ENCODE data around the gene HPS4. TPM values are rescaled to one million over a fixed set of nuclear protein-coding genes. Genes with fewer than 3 reads are reported as not detected.

The HPS4 gene
- polyA plus RNA-seq, 2 of the 4 experiments (the other 2 are of a cell fraction) = 12.7 to 30.2 TPM

- Histone ChIP-seq H3K9me3 (no peaks in the 10 kb centered on the region), H3K4me3 (no peak overlapping the region), H3K4me1 (no peaks in the 10 kb centered on the region), H3K4me2 (no peak overlapping the region), H3K27ac (no peak overlapping the region)
- 31% methylated on average over 3 of the region's 3 CpGs for WGBS (ENCODE audit: missing lambda C conversion rate)
- ATAC-seq = peak; percentile 89 to 97
- POLR2A ChIA-PET = no interaction called here
- CTCF ChIA-PET = interaction anchor here (0.9 to 6.3 kb wide), 28 partner anchors 9 to 204 kb away, joined by 3 to 85 read pairs (median 9); partner anchors contain the start of genes HPS4 and SRRD
- peak; percentile 32 to 46 for DNase-seq (ENCODE audit: low read depth in 1 of 2, low spot score in 1 of 2)
- FAIRE-seq = no peak
- TF ChIP-seq KDM5A (IDR thresholded peaks at IDR 0.05) (no peak), KDM1A (IDR thresholded peaks at IDR 0.05; ENCODE audit: low read depth) (no peak), HDAC2 (IDR thresholded peaks at IDR 0.05) (no peak), ZSCAN20 (CRISPR knock-in tag; IDR thresholded peaks at IDR 0.05) (no peak), MYC (IDR thresholded peaks at IDR 0.05; ENCODE audit: borderline replicate concordance, low read length) (no peak), SMC3 (IDR thresholded peaks at IDR 0.05) (peak; percentile 64), EHF (CRISPR knock-in tag; IDR thresholded peaks at IDR 0.05) (no peak), FOSL2 (IDR thresholded peaks at IDR 0.05) (no peak), FOSL2 (CRISPR knock-in tag; IDR thresholded peaks at IDR 0.05) (no peak), E2F6 (IDR thresholded peaks at IDR 0.05; ENCODE audit: borderline replicate concordance, low read depth) (no peak), MAZ (IDR thresholded peaks at IDR 0.05; ENCODE audit: borderline replicate concordance, low read depth, low read length) (no peak), EHMT2 (IDR thresholded peaks at IDR 0.05; ENCODE audit: low read depth) (no peak), HOXB13 (CRISPR knock-in tag; IDR thresholded peaks at IDR 0.05; ENCODE audit: low read depth) (no peak), CHD4 (IDR thresholded peaks at IDR 0.05; ENCODE audit: borderline replicate concordance) (no peak), RCOR1 (IDR thresholded peaks at IDR 0.05; ENCODE audit: low read depth, low read length) (no peak), HOXA7 (CRISPR knock-in tag; IDR thresholded peaks at IDR 0.05) (no peak), RAD21 (conservative IDR thresholded peaks at IDR 0.05 in 1 of 2, IDR thresholded peaks at IDR 0.05 in 1 of 2) (peak; percentile 58 to 64), HEYL (CRISPR knock-in tag; IDR thresholded peaks at IDR 0.05) (no peak), CBX8 (IDR thresholded peaks at IDR 0.05) (no peak), CTCF (IDR thresholded peaks at IDR 0.05) (peak; percentile 62), NPAS2 (CRISPR knock-in tag; IDR thresholded peaks at IDR 0.05; ENCODE audit: borderline replicate concordance) (no peak), TFCP2L1 (CRISPR knock-in tag; IDR thresholded peaks at IDR 0.05) (no peak), SREBF2 (IDR thresholded peaks at IDR 0.05) (no peak)
Measured at GRCh38 chr22:26461188-26461810, 22.3 kb downstream of the HPS4 start.

GRCh38 chr22:26460202-26460601 lies 23.4 kb downstream of the HPS4 start:
- WGBS (ENCODE audit: missing lambda C conversion rate) = 83% methylated on average over 6 of the region's 6 CpGs
- POLR2A ChIA-PET = no interaction called here
- CTCF ChIA-PET = interaction anchor here (0.6 to 6.3 kb wide), 23 partner anchors 8 to 97 kb away, joined by 3 to 85 read pairs (median 11); partner anchors contain the start of genes HPS4 and SRRD
- H3K9me3 ChIP-seq = no peaks in the 10 kb centered on the region
- H3K27ac ChIP-seq = no peak overlapping the region
- H3K4me3 ChIP-seq = no peak overlapping the region
- no peak for DNase-seq (ENCODE audit: low read depth in 1 of 2, low spot score in 1 of 2)
- ATAC-seq = no peak
- H3K4me2 ChIP-seq = no peak overlapping the region
- no peak for FAIRE-seq
- no peak for TF ChIP-seq CTCF (IDR thresholded peaks at IDR 0.05)
- TF ChIP-seq FOXS1 (CRISPR knock-in tag; IDR thresholded peaks at IDR 0.05) = no peak
- TF ChIP-seq FOSB (CRISPR knock-in tag; IDR thresholded peaks at IDR 0.05) = no peak
- TF ChIP-seq KDM5A (IDR thresholded peaks at IDR 0.05) = no peak
- TF ChIP-seq ATOH8 (CRISPR knock-in tag; IDR thresholded peaks at IDR 0.05; ENCODE audit: low read depth) = no peak
- no peaks in the 10 kb centered on the region for H3K4me1 ChIP-seq

All from A549 (cell line).